Measurements from ENCODE around the gene EIF2S1.

GRCh38 chr14:67425608-67426007 is 65.5 kb downstream of the EIF2S1 start:
- TF ChIP-seq CTCF (IDR thresholded peaks at IDR 0.05 in 8 of 11, conservative IDR thresholded peaks at IDR 0.05 in 3 of 11) (no peak), POLR2A (IDR thresholded peaks at IDR 0.05) (no peak)

All from spleen (tissue), 7 donors.